CD14-positive monocyte (primary cell): ENCODE results near the gene ABCA3. TPM values are rescaled to one million over a fixed set of nuclear protein-coding genes. Genes with fewer than 3 reads are reported as not detected.
A peak's percentile ranks its signal among the peaks of the same experiment; 100 is the strongest.

Experiments used
- DNase-seq, 3 donors: peaks; one replicate each; pipeline ENCODE4 v3.0.0-alpha.2; 2011 to 2022
- H2AFZ ChIP-seq: 2 replicates; pipeline ENCODE4 v1.6.0; 2012; ENCODE audit warnings: mild to moderate bottlenecking, low read depth, low read length, inconsistent platforms; ENCODE audit not compliant: insufficient read depth, poor library complexity, severe bottlenecking
- H3K27ac ChIP-seq, 2 donors: 1 replicate in 1 of 2; 2 replicates in 1 of 2; pipeline ENCODE4 v1.5.1; 2012 to 2013; ENCODE audit warnings: low read length in 2 of 2, control low read depth in 1 of 2, inconsistent platforms in 1 of 2, low read depth in 1 of 2, mild to moderate bottlenecking in 1 of 2
- H3K27me3 ChIP-seq, 2 donors: one replicate each; pipeline versions ENCODE4 v1.6.0 to v1.6.1; 2011 to 2013; ENCODE audit warnings: low read length in 2 of 2; ENCODE audit not compliant: control insufficient read depth in 2 of 2, insufficient read depth in 2 of 2
- H3K36me3 ChIP-seq, 2 donors: replicated peaks in 1 of 2; 1 replicate in 1 of 2; 2 replicates in 1 of 2; pipeline versions ENCODE4 v1.5.1 to v1.6.1; 2012 to 2013; ENCODE audit warnings: low read length in 2 of 2, control low read depth in 1 of 2, inconsistent platforms in 1 of 2, mild to moderate bottlenecking in 1 of 2; ENCODE audit not compliant: insufficient read depth in 2 of 2, control insufficient read depth in 1 of 2
- H3K4me1 ChIP-seq, 2 donors: 1 replicate in 1 of 2; 2 replicates in 1 of 2; pipeline versions ENCODE4 v1.5.1 to v1.6.1; 2012 to 2013; ENCODE audit warnings: low read length in 2 of 2, control low read depth in 1 of 2, inconsistent platforms in 1 of 2, mild to moderate bottlenecking in 1 of 2, moderate library complexity in 1 of 2; ENCODE audit not compliant: insufficient read depth in 2 of 2, control insufficient read depth in 1 of 2
- H3K4me2 ChIP-seq: replicated peaks from 2 replicates; pipeline ENCODE3; 2012; ENCODE audit warnings: low read length, moderate library complexity, mild to moderate bottlenecking; ENCODE audit not compliant: poor library complexity, severe bottlenecking; ENCODE audit errors: extremely low read depth
- H3K4me3 ChIP-seq, 3 experiments: fragments of 200-600 bp in 1 of 3; sonication (generic) in 1 of 3; replicated peaks in 1 of 3; 1 replicate in 2 of 3; 2 replicates in 1 of 3; pipeline ENCODE4 v1.5.1; 2011 to 2013; ENCODE audit warnings: low read length in 3 of 3, mild to moderate bottlenecking in 3 of 3, control low read depth in 2 of 3, low read depth in 2 of 3, inconsistent platforms in 1 of 3, moderate library complexity in 1 of 3
- H3K79me2 ChIP-seq: 2 replicates; pipeline ENCODE4 v1.6.0; 2012; ENCODE audit warnings: mild to moderate bottlenecking, control low read depth, inconsistent platforms, low read length, moderate library complexity; ENCODE audit not compliant: insufficient read depth
- H3K9ac ChIP-seq: 2 replicates; pipeline ENCODE4 v1.6.0; 2017; ENCODE audit warnings: low read length, mild to moderate bottlenecking; ENCODE audit not compliant: insufficient read depth, poor library complexity, severe bottlenecking
- H3K9me3 ChIP-seq, 2 donors: replicated peaks in 1 of 2; 1 replicate in 1 of 2; 2 replicates in 1 of 2; pipeline versions ENCODE4 v1.5.1 to v1.6.1; 2012 to 2013; ENCODE audit warnings: low read length in 2 of 2, control low read depth in 1 of 2; ENCODE audit not compliant: control insufficient read depth in 1 of 2, insufficient read depth in 1 of 2
- H4K20me1 ChIP-seq: 2 replicates; pipeline ENCODE4 v1.6.0; 2012; ENCODE audit warnings: mild to moderate bottlenecking, low read length, control low read depth, moderate library complexity; ENCODE audit not compliant: insufficient read depth
- H3K27ac Mint-ChIP-seq, 7 donors: one replicate each; pipeline ENCODE4 v1.8.0; 2020; ENCODE audit warnings: mild to moderate bottlenecking in 7 of 7, mixed read lengths in 7 of 7, moderate library complexity in 6 of 7, inconsistent platforms in 2 of 7
- H3K27me3 Mint-ChIP-seq, 3 donors: one replicate each; pipeline ENCODE4 v1.8.0; 2021 to 2022; ENCODE audit warnings: low read depth in 3 of 3, mild to moderate bottlenecking in 3 of 3, mixed read lengths in 3 of 3, moderate library complexity in 3 of 3, inconsistent platforms in 1 of 3
- H3K36me3 Mint-ChIP-seq, 2 donors: one replicate each; pipeline ENCODE4 v1.8.0; 2020; ENCODE audit warnings: mixed read lengths in 2 of 2, inconsistent platforms in 1 of 2, mild to moderate bottlenecking in 1 of 2
- H3K4me1 Mint-ChIP-seq: one replicate; pipeline ENCODE4 v1.8.0; 2020; ENCODE audit warnings: mild to moderate bottlenecking, mixed read lengths
- H3K4me3 Mint-ChIP-seq, 2 donors: one replicate each; pipeline ENCODE4 v1.8.0; 2020; ENCODE audit warnings: mild to moderate bottlenecking in 2 of 2, mixed read lengths in 2 of 2, moderate library complexity in 1 of 2
- H3K9me3 Mint-ChIP-seq, 7 donors: one replicate each; pipeline ENCODE4 v1.8.0; 2020 to 2022; ENCODE audit warnings: mixed read lengths in 7 of 7, mild to moderate bottlenecking in 6 of 7, moderate library complexity in 6 of 7, inconsistent platforms in 2 of 7
- CTCF ChIP-seq: fragments of 200-600 bp; IDR thresholded peaks from one replicate; pipeline ENCODE4 v1.8.0; 2022; ENCODE audit warnings: antibody characterized with exemption, mild to moderate bottlenecking
- WGBS: methylation state at CpG from one replicate; pipeline ENCODE4 v1.1.5; 2013; ENCODE audit warnings: missing lambda C conversion rate; ENCODE audit not compliant: insufficient coverage; 5-methylcytosine and 5-hydroxymethylcytosine counted together
- intact Hi-C, 2 donors: fragments of 100-400 bp; cut with micrococcal nuclease; formaldehyde crosslinking; loops; one replicate each; pipeline versions ENCODE4 v1.15.0 to v1.15.1; 2023
- polyA plus RNA-seq, 3 donors: library from polyadenylated mRNA; depleted of rRNA in 1 of 3; unstranded in 2 of 3; stranded (reverse) in 1 of 3; fragments of 300-500 nt in 2 of 3; fragments of >200 nt in 1 of 3; fragmentation: Illumina TruSeq in 2 of 3; gene quantifications; 1 replicate in 2 of 3; 2 replicates in 1 of 3; pipeline ENCODE4 v1.2.3, GENCODE V29; 2012 to 2021

The ABCA3 gene
- polyA plus RNA-seq, 3 donors, result 0.06 to 1.2 (median 0.68) TPM

- Histone ChIP-seq H3K36me3 (peaks cover 33 to 43% of the 10 kb centered on the region in 2 donors), H3K9me3 (no peaks in the 10 kb centered on the region), H3K27me3 (peaks cover 18 to 38% of the 10 kb centered on the region in 2 donors), H3K9ac (no peak overlapping the region), H3K4me2 (no peak overlapping the region), H3K4me1 (peaks cover 5 to 6% of the 10 kb centered on the region in 2 donors), H3K27ac (no peak overlapping the region), H3K79me2 (no peaks in the 10 kb centered on the region), H4K20me1 (peaks cover 26% of the 10 kb centered on the region), H2AFZ (no peak overlapping the region), H3K4me3 (no peak overlapping the region)
- no peak for DNase-seq
- Mint-ChIP-seq H3K27me3 (peaks cover 35 to 50% (median 35%) of the 10 kb centered on the region in 3 donors), H3K9me3 (peaks cover 0 to 6% (median 0%) of the 10 kb centered on the region in 7 donors), H3K4me1 (peaks cover 5% of the 10 kb centered on the region), H3K36me3 (peaks cover 36 to 53% of the 10 kb centered on the region in 2 donors), H3K4me3 (peak overlapping the region in 1 of 2 donors; percentile 35), H3K27ac (no peak overlapping the region)
- WGBS, result 3% methylated on average over 28 of the region's 40 CpGs
- intact Hi-C loops, result no loop called here
- TF ChIP-seq CTCF, result no peak
Observed at GRCh38 chr16:2237102-2237482, 103.4 kb downstream of the ABCA3 start.

- peaks cover 39 to 49% of the 10 kb centered on the region in 2 donors for H3K36me3 ChIP-seq
- H3K27me3 Mint-ChIP-seq, result peaks cover 35 to 50% (median 35%) of the 10 kb centered on the region in 3 donors
- no peak for DNase-seq
- H3K36me3 Mint-ChIP-seq, result peaks cover 39 to 53% of the 10 kb centered on the region in 2 donors
- H2AFZ ChIP-seq, result no peak within 1 kb of the TSS
- H3K79me2 ChIP-seq, result no peaks in the 10 kb centered on the region
- H3K4me2 ChIP-seq, result peak within 1 kb of the TSS; percentile 1
- WGBS, result 6% methylated on average over 62 of the region's 64 CpGs
- peaks cover 5 to 6% of the 10 kb centered on the region in 2 donors for H3K4me1 ChIP-seq
- H4K20me1 ChIP-seq, result peaks cover 26% of the 10 kb centered on the region
- no peak within 1 kb of the TSS for H3K27ac ChIP-seq
- no peaks in the 10 kb centered on the region for H3K9me3 ChIP-seq
- H3K4me3 ChIP-seq, result no peak within 1 kb of the TSS
- H3K4me1 Mint-ChIP-seq, result peaks cover 5% of the 10 kb centered on the region
- peaks cover 0 to 6% (median 0%) of the 10 kb centered on the region in 7 donors for H3K9me3 Mint-ChIP-seq
- TF ChIP-seq CTCF, result no peak
- peak within 1 kb of the TSS in 1 of 2 donors; percentile 51 for H3K4me3 Mint-ChIP-seq
- no peak within 1 kb of the TSS for H3K27ac Mint-ChIP-seq
- H3K27me3 ChIP-seq, result peaks cover 18 to 38% of the 10 kb centered on the region in 2 donors
- intact Hi-C loops, result no loop called here
- no peak within 1 kb of the TSS for H3K9ac ChIP-seq
Observed at GRCh38 chr16:2236337-2237101, 104.0 kb downstream of the ABCA3 start, which contains the start of gene DNASE1L2. DNASE1L2 (plus strand) TSS chr16:2236444; CDS start chr16:2236817, 373 bp downstream.
